ENCODE data around the gene NACC2.

- no peak for TF ChIP-seq POLR2A (IDR thresholded peaks at IDR 0.05)
- TF ChIP-seq, protein P1, sequence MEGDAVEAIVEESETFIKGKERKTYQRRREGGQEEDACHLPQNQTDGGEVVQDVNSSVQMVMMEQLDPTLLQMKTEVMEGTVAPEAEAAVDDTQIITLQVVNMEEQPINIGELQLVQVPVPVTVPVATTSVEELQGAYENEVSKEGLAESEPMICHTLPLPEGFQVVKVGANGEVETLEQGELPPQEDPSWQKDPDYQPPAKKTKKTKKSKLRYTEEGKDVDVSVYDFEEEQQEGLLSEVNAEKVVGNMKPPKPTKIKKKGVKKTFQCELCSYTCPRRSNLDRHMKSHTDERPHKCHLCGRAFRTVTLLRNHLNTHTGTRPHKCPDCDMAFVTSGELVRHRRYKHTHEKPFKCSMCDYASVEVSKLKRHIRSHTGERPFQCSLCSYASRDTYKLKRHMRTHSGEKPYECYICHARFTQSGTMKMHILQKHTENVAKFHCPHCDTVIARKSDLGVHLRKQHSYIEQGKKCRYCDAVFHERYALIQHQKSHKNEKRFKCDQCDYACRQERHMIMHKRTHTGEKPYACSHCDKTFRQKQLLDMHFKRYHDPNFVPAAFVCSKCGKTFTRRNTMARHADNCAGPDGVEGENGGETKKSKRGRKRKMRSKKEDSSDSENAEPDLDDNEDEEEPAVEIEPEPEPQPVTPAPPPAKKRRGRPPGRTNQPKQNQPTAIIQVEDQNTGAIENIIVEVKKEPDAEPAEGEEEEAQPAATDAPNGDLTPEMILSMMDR (IDR thresholded peaks at IDR 0.05) = no peak
Observed at GRCh38 chr9:136115641-136116359, 20.7 kb upstream of the NACC2 start.
